ENCODE measurements around the gene SYAP1.
"Not testable (repeated sequence)": the region's sequence is repeated elsewhere in the genome, so short reads cannot be mapped to it uniquely, and the experiment has no call there.

SYAP1 gene, protein sequence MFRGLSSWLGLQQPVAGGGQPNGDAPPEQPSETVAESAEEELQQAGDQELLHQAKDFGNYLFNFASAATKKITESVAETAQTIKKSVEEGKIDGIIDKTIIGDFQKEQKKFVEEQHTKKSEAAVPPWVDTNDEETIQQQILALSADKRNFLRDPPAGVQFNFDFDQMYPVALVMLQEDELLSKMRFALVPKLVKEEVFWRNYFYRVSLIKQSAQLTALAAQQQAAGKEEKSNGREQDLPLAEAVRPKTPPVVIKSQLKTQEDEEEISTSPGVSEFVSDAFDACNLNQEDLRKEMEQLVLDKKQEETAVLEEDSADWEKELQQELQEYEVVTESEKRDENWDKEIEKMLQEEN

DNA sequence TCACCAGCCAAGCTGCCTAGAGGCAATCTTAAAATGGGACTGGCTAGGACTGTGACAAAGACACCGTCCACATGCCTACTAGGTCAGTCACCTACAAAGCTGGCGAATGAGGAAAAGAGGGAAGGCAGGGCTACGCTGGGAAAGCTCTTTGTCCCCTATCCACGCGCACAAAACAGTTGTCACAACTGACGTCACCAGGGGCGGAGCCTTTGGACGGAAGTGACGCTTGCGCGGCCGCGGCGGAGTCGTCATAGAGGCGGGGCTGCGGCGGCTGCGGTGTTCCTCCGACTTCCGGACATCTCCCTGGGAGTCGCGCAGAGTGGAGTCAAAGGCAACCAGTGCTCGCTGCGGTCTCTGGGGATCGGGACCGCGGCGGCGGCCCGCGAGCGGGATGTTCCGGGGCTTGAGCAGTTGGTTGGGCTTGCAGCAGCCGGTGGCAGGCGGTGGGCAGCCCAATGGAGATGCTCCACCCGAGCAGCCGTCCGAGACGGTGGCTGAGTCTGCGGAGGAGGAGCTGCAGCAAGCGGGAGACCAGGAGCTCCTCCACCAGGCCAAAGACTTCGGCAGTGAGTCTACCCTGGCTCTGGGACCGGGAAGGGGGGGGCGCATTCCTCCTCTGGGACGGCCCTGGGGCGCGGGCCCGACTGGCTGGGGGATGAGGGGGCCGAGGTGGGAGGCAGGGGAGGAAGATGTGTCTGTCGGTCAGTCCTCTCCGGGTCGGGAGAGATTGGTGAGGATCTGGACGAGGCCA is at the start of gene SYAP1:
SYAP1 (plus strand) TSS at position 279 of the 751 bp plus-strand sequence; CDS start at position 392, 113 bp downstream.
- peak; percentile 86 for DNase-seq

DNA sequence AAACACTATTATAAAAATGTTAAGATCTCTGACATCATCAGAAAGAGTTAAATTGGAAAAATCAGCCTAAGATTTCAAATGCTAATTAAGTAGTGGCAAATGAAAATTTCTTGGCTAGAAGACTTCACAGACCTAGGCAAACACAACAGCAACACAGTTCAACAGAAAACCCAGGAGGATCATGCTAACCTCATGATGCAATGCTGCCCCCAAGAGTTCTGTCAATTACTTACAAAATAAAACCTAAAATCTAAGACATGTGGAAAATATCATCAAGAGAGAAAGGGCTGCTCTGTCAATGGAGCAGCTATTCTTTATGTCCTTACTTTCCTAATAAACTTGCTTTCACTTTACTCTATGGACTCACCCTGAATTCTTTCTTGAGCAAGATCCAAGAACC is 48.4 kb upstream of the SYAP1 start:
- DNase-seq = peak; percentile 6

GRCh38 chrX:16678689-16679088 is 40.7 kb upstream of the SYAP1 start:
- no peak for DNase-seq

DNA sequence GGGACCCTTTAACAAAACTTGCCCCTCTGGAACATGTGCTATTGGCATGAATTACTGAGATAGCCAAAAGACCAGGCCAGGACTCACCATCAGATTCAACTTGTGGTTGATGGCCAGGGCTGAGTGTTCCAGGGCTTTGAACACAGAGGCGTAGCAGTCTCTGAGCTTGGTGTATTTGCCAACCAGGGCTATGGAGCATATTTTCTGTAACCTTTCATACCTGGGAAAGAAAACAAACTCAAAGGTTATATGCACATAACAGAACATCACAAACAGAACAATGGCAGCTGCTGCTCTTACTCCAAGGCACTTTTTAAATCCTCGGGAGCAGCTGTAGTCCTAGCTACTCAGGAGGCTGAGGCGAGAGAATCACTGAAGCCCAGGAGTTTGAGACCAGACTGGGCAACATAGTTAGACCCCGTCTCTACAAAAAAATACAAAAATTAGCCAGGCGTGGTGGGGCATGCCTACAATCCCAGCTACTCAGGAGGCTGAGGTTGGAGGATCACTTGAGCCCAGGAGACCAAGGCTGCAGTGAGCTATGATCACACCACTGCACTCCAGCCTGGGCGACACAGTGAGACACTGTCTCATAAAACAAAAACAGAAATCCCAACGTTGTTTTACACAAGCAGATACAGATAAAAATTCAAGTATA is 36.3 kb upstream of the SYAP1 start:
- no peak for DNase-seq

DNA sequence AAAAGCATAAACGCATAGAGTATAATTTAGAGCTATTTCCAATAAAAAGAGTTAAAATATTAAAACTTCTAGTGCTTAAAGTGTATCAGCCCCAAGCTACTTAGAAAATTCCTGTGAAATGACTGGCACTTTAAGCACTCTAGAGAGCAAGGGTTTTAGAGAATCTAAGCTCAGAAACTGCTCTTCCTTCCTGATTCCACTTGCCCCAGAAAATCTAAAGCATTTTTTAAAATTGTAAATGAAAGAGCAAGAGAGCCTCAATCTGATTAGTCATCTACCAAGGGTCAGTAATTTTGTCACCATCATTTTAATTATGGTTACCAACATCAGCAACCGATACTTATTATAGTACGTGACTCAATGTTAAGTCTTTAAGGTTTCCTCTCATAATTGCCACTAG is 31.9 kb upstream of the SYAP1 start:
- no peak for DNase-seq

- peak; percentile 0 for DNase-seq
Observed at GRCh38 chrX:16695079-16695676, 24.2 kb upstream of the SYAP1 start.

DNA sequence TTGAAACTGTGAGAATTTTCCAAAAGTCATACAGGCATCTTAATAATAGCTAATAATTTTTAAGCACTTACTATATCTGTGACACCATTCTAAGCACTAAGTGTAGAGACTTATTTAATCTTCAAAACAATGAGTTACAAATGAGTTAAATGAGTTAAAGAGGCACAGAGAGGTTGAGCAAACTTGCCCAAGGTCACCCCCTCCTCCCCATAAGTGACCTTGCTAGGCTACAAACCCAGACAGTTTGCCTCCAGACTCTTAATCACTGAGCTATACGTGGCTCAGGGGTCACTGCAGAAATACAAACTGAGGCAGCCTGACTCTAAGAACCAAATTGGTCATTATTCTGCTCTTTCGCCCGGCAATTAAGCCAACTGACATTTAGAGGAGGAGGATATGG is 22.5 kb upstream of the SYAP1 start:
- no peak for DNase-seq

DNA sequence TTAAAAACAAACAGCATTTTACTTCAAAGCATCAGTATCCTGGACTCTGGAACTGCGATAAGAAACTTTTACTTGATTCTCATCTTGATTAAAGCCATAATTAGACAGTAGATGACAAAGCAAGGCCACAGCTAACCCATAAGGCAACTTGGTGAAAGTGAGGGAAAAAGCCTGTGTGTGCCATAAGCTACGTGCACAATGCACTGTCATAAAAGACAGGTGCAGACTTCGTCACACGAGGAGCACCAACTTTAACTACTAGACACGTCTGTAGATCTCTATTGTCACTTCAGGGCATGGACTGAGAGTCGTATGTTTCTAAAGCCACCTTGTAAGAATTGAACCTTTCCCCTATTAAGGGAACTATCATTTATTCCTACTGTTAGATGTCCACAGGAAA is 20.0 kb upstream of the SYAP1 start:
- DNase-seq = no peak

DNA sequence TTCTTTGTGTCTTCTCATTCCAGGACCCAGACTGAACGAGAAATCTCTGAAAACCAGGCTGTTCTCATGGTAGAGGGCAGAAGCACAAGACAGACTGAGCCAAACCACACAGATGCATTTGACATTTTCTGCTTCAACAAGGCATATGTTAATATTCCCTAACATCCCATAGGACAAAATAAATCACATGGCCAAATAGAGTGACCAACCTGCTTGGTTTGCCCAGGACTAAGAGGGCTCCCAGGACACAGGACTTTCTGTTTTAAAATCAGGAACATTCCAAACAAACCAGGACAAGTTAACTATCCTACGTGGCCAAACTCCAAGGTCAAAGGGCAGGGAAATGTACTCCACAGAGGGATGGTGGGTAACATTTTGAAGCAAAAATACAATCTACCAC is 18.7 kb upstream of the SYAP1 start:
- no peak for DNase-seq

GRCh38 chrX:16702700-16703599 is 16.5 kb upstream of the SYAP1 start:
- DNase-seq = no peak

DNA sequence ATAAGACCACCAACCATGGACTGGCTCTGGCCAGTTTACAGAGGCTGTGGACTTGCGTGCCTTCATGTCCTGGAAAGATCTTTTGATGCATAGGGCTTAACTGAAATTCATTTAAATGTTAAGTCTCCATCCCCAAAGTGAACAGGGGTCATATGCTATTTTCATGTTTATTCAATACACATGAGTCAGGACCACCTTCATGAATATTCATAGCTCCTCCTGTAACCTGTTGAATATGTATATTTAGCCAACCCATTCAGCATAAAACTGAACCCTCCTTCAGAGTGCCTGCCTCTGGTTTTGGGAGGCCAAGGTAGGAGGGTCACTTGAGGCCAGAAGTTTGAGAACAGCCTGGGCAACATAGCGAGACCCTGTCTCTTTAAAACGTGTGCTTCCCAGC is 14.0 kb upstream of the SYAP1 start:
- DNase-seq = no peak

GRCh38 chrX:16708016-16708415 is 11.4 kb upstream of the SYAP1 start:
- no peak for DNase-seq

GRCh38 chrX:16711219-16711811 is 8.1 kb upstream of the SYAP1 start:
- DNase-seq = no peak

DNA sequence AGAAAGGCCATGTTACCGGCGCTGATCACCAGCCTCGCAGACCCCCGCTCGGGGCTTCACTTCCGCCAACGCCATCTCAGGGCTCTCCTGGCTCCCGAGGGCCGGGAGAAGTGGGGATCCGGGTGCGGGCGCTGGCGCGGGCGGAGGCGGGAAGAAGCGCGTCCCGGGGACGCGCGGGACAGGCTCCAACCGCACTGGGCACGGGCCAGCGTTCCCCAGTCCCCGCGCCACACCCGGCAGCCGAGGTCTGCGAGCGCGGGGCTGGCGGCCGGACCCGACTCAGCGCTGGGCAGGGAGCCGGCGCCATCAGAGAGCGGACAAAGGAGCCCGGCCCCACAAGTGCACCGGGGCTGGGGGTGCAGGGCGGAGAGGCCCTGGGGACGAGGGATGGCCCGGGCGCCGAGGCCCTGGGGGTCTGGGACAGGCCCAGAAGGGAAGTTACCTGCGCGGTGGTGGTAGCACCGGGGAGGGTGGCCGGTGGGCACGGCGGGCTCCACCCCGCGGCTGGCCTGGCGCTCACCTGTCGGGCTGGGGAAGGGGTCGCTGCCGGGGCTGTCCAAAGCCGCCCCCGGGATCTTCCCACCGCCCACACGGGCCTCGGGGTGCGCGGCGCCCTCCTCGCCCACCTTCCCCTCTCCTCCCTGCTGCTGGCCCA is 7.4 kb upstream of the SYAP1 start:
- no peak for DNase-seq

- DNase-seq = peak; percentile 49
Observed at GRCh38 chrX:16712548-16713155, 6.8 kb upstream of the SYAP1 start, which contains the start of gene CTPS2. Gene CTPS2 (minus strand): TSS chrX:16712669. CDS start chrX:16702902, 9,767 bp downstream.

DNA sequence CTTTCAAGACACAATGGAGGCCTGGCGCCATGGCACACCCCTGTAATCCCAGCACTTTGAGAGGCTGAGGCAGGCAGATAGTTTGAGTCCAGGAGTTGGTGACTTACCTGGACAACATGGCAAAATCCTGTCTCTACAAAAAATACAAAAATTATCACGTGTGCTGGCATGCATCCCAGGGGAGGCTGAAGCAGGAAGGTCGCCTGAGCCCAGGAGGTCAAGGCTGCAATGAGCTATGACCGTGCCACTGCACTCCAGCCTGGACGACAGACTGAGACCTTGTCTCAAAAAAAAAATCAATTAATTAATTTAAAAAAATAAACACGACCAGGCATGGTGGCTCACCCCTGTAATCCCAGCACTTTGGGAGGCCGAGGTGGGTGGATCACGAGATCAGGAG is 4.9 kb upstream of the SYAP1 start:
- no peak for DNase-seq

GRCh38 chrX:16715638-16716037 is 3.8 kb upstream of the SYAP1 start:
- DNase-seq = not testable (repeated sequence)

GRCh38 chrX:16716451-16716850 is 3.0 kb upstream of the SYAP1 start:
- DNase-seq = not testable (repeated sequence)

DNA sequence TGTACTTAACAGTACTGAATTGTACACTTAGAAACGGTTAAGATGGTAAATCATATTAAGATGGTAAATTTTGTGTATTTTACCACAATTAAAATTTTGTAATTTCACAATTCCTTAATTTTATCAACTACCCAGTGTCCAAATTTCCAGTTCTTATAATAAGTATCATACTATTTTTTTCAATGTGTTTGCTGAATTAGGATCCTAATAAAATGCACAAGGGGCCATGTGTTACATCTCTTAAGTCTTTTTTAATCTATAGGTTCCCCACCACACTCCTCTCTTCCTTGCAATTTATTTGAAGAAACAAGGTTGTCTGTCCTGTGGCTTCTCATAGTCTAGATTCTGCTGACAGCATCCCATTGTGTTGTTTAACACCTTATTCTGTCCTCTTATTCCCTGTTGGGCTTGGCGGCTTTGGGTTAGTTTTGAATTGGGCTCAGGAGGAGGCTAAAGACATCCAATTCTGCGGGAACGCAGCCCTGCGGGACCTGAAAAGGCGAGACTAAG is 533 bp upstream of the SYAP1 start:
- DNase-seq = no peak

DNA sequence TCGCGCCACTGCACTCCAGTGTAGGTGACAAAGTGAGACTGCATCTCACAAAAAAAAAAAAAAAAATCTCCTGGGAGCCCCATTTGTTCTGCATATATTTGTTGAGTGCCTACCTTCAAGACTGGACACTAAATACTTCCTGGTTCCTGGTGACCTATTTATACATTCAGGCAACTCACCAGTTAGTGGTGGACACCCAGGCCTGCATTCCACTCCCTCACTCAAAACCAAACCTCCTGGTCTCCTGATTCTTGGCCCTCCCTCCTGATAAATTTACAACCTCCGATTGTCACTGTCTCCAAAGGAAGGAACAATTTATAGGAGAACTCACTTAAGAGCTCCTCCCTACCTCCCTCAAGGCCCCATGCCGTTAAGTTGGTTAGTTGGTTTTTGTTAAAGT is 3.1 kb downstream of the SYAP1 start:
- DNase-seq = no peak

- no peak for DNase-seq
Observed at GRCh38 chrX:16725072-16725471, 5.7 kb downstream of the SYAP1 start.
